ENCODE data around the gene PGM5. TPM values are rescaled to one million over a fixed set of nuclear protein-coding genes. Genes with fewer than 3 reads are reported as not detected.
"Not testable (repeated sequence)": the region's sequence is repeated elsewhere in the genome, so short reads cannot be mapped to it uniquely, and the experiment has no call there.

The PGM5 gene
- total RNA-seq (2014; rRNA removed; shearing (Covaris generic)) = not detected in 2 replicates

GRCh38 chr9:68356380-68357118 is at the start of gene PGM5:
TSS of gene PGM5 (plus strand) at chr9:68356611. CDS start at chr9:68357128, 517 bp downstream.
- not testable (repeated sequence) for DNase-seq (ENCODE audit: low spot score)

DNA sequence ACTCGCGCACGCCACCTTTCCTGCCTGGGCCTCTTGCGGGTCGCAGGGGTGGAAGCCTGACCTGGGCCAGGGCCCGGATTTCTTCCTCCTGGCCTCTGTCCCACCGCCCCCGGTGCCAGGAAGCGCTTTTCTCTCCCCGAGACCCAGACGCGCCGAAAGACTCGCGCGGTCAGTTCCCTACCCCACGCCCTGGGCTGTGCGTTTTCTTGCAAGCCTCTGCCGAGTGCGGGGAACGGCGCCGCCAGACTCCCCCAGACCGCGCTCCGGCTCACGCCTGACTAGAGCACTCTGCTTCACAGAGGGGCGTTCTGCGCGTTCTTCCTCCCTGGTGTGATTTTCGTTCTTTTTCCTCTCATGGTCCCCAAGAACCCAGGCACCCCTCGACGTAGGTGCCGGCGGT is 49.3 kb upstream of the PGM5 start:
- DNase-seq (ENCODE audit: low spot score) = not testable (repeated sequence)

GRCh38 chr9:68307654-68308053 is 48.8 kb upstream of the PGM5 start:
- not testable (repeated sequence) for DNase-seq (ENCODE audit: low spot score)

DNA sequence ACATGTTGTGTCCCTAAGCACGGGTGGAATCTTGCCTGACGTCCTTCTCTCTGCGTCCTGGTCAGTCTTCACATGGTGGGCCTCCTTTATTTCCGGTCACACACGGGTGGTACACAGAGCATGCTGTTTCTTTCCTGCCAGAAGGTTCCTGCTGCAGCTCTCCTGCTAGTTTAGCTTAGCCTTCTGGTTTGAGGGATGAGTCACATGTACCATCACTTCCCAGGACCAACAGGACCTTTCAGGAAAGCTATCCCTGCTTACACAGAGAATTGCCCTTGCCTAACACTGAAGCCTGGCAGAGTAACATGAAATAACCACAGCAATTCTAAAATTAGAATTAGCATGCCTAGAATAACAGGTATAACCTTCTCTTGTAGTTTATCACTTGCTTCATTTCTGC is 45.2 kb upstream of the PGM5 start:
- DNase-seq (ENCODE audit: low spot score) = not testable (repeated sequence)

- not testable (repeated sequence) for DNase-seq (ENCODE audit: low spot score)
Observed at GRCh38 chr9:68318209-68318608, 38.2 kb upstream of the PGM5 start.

GRCh38 chr9:68323749-68324148 is 32.7 kb upstream of the PGM5 start:
- DNase-seq (ENCODE audit: low spot score) = not testable (repeated sequence)

- DNase-seq (ENCODE audit: low spot score) = not testable (repeated sequence)
Observed at GRCh38 chr9:68324518-68324917, 31.9 kb upstream of the PGM5 start.

GRCh38 chr9:68329106-68329505 is 27.3 kb upstream of the PGM5 start:
- DNase-seq (ENCODE audit: low spot score) = not testable (repeated sequence)

DNA sequence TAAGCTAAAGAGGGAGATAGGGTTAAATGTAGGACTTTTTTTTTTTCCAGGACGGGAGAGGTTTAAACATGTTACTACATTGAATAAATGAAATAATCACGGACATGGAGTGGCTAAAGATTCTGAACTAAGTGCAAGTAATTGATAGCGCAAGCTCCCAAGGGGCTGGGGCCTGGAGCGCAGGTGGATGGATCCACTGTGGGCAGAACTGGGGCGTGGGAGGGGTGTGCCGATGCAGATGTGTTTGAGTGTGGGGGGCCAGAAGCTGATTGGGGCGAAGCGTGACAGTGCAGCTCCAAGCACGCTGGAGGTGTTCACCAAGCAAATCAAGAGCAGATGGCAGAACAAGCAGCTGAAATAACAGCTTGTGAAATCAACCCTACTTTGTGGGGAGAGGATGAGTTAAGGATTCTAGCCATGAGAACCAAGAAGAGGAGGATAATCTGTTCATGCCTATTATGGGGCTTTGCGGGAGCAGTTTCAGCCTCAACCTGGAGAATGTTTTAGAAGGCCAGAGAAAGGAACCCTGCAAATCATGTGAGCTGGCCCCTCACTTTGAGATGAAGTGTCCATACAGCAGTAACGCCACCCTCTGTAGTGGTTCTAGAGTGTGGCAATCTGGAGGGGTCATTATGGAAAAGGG is 25.8 kb upstream of the PGM5 start:
- not testable (repeated sequence) for DNase-seq (ENCODE audit: low spot score)

GRCh38 chr9:68332122-68332521 is 24.3 kb upstream of the PGM5 start:
- DNase-seq (ENCODE audit: low spot score) = not testable (repeated sequence)

GRCh38 chr9:68335935-68336334 is 20.5 kb upstream of the PGM5 start:
- DNase-seq (ENCODE audit: low spot score) = not testable (repeated sequence)

DNA sequence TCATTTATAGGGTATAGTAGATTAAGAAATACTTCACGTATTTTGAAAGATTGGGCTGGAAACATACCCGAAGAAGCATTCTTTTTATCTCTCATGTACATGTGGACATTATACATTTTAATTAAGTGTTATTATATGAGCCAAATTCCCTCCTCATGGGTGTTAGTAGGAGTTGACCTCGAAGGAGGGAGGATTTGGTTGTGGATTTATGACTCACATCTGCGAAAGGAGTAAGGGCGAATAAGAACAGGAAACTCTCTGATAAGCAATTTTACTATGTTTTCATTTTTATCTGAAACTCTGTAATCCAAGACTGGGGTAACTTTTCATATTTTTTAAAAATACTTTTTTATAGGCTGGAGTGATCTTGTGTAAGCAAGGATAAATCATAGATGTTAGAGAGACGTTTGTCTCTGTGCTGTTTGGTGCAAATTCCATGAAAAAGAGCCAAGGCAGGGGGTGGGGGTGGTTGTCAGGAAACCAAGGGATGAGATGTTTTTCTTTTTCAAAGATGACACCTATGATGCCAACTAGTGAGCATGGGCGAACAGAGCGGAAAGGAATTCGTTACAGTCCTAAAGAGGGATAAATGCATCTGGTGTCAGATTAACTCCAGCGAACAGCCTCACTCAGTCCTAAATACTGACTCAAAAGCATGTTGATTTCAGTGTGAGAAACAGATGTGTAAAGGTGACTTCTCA is 19.6 kb upstream of the PGM5 start:
- not testable (repeated sequence) for DNase-seq (ENCODE audit: low spot score)

- DNase-seq (ENCODE audit: low spot score) = not testable (repeated sequence)
Observed at GRCh38 chr9:68338000-68338399, 18.4 kb upstream of the PGM5 start.

GRCh38 chr9:68342265-68343025 is 14.0 kb upstream of the PGM5 start:
- not testable (repeated sequence) for DNase-seq (ENCODE audit: low spot score)

DNA sequence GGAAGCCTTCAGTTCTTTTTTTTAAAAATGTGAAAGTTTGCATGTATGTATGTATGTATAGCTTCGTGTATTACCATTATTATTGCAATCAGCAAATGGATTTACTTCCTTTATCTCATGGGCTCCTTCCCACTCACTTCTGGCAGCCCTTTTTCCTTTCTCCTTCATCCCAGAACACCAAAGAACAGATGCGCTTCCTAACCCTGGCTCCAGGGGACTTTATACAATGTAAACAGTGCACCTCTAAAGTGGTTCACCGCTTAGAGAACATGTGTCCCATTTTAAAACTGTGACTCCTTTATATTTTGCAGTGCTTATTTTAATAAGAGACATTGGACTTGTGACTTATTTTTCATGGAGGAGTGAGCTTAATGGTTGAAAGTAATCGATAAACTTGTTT is 13.2 kb upstream of the PGM5 start:
- DNase-seq (ENCODE audit: low spot score) = not testable (repeated sequence)

GRCh38 chr9:68343992-68344391 is 12.4 kb upstream of the PGM5 start:
- not testable (repeated sequence) for DNase-seq (ENCODE audit: low spot score)

DNA sequence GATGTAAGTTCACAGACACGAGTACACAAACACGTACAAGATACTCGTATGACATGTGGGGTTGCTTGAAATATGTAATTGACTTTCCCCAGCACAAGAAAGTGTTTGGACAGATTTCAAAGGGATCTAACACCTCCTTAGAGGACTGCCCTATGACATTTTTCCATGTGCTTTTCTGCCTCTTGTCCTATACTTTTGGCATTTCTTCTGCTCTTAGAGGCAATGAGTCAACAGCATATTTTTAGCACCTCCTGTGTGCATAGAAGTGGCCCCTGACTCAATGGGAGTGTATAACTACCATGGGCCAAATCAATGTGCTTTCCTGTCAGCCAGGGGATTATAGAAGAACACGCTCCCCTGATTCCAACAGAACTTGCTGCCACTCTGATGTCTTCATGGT is 4.7 kb upstream of the PGM5 start:
- DNase-seq (ENCODE audit: low spot score) = not testable (repeated sequence)

DNA sequence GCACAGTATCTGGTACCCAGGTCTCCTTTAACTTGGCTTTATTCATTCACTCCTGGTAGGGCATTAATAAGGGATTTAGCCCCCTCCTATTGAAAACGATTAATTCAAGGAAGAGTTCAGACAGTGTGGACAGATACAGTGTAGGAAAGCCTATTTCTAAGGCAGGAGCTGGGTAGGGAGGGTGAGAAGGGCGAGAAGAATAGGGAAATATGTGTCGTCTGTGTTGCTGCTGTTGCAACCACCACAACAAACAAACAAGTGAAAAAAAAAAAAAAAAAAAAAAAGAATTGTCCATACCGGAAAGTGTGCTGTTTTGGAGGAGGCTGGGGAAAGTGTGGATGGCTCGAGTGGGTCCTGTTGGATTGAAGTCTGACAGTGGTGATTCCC is 425 bp upstream of the PGM5 start:
- DNase-seq (ENCODE audit: low spot score) = not testable (repeated sequence)

- not testable (repeated sequence) for DNase-seq (ENCODE audit: low spot score)
Observed at GRCh38 chr9:68357119-68357714, 806 bp downstream of the PGM5 start.

DNA sequence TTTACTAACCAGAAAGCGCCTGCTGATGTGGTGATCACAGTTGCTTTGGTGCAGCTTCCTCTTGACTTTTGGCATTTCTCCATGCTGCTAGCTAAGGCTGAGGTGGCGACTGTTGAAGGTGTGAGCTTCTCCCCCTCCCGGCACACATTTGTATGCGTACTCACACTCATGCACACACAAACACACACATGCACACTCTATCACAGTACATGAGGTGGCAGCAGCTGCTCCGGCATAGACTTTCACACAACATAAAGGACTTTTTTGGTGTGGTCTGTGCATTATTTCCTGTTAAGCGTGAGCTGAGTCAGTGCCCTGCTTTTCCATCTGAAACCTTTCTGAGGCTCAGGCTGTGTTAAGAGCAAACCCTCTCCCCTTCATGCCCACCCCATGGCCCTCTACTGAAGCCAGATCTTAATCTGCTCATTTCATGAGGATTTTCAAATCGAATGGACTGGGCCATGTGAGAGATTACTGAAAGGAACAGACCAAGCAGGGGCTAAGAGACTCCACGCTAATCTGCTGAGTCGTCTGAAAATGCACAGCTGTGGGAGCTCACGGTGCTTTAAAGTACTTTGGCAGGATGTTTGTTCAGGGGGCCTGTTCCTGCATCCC is 10.6 kb downstream of the PGM5 start:
- DNase-seq (ENCODE audit: low spot score) = not testable (repeated sequence)

DNA sequence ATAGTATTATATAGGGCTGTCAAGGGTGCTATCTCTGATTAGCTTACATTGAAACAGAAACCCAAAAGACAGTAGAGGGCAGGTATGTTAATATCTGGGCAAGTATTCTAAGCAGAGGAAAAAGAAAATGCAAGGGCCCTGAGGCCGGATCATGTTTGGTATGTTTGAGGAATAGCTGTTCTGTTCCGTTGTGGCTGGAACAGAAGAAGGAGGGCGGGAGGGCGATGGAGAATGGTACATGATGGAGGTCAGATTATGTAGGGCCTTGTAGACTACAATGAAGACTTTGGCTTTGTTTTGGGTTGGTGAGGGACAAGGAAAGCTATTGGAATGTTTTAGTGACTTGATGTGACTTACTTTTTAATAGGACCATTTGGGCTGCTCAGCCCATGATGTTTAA is 19.4 kb downstream of the PGM5 start:
- not testable (repeated sequence) for DNase-seq (ENCODE audit: low spot score)

Measured in A172 (cell line).